GM18520 (cell line): ENCODE data around the gene RBM19.
"Not testable (repeated sequence)": the region's sequence is repeated elsewhere in the genome, so short reads cannot be mapped to it uniquely, and the experiment has no call there.

ENCODE experiments used
- ATAC-seq: cut with Tn5 transposase; IDR thresholded peaks from one replicate; pipeline ENCODE4 v1.9.1; 2021; ENCODE audit not compliant: unreplicated experiment

RBM19 gene

DNA sequence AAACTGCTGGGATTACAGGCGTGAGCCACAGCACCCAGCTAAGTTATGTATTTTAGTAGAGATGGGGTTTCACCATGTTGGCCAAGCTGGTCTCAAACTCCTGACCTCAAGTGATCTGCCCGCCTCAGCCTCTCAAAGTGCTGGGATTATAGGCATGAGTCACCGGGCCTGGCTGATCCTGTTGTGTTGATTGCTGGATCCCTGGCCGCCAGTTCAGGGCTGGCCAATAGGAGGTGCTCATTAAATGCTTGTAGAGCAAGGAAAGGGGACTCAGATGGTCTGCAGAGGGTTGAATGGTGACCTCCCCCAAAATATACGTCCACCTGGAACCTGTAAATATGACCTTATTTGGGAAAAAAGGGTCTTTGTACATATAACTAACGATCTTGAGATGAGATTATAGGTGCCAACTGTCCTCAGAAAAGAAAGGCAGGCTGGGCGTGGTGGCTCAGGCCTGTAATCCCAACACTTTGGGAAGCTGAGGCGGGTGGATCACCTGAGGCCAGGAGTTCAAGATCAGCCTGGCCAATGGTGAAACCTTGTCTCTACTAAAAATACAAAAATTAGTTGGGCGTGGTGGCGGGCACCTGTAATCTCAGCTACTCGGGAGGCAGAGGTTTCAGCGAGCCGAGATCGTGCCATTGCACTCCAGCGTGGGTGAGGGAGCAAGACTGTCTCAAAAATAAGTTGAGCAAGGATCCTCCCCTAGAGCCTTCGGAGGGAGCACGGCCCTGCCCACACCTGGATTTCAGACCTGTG lies 156.5 kb downstream of the RBM19 start:
- not testable (repeated sequence) for ATAC-seq

DNA sequence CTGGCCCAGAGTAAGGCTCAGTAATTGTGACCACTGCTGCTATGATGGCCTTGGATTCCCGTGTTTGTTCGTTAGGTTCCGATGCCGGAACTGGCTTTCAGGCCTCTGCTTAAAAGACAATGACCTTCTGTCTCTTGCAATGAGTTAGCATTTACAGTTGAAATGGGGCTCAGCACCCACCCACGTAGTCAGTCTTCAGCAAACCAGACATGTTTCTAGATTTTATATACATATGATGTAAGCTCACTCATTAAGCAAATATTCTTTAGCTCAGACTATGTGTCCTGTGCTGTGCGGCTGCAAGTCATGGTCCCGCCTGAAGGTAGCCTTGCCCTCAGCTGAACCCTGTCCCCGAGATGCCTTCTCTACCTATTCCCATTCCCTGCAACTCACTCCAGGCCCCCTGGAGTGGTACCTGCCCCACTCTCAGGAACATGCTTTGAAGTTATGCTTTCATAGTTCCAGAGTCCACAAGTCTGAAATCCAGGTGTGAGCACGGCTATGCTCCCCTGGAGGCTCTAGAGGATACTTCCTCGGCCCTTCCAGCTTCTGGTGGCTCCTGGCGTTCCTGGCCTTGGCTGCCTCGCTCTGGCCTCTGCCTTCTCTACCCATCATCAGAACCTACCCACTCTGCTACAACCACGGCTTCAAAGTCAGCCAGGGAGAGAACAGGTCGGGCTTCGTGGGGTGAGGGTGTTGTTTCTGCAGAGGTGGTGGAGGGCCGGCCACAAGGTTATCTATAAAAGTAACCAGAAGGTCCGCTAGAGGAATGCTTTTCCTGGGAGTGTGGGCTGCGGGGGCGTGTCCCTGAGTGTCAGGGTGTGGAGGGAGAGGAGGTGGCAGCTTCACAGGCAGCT lies 157.8 kb downstream of the RBM19 start:
- no peak for ATAC-seq

DNA sequence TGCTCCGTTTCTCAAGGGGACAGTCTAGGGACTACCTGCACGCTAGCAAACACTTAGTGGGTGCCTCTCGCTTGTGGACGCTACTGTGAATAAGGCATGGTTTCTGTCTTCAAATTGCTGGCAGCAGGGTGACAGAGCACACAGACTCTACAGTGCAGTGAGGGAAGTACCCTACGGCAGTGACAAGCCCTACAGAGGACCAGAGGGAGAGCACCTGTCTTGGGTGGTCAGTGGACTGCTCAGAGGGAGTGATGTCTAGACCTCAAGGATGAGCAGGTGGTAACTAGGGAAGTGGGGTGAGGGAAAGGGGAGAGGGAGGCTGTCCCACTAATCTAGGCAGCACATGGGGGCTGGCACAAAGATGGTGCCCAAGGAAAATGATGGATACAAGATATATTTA lies 160.5 kb downstream of the RBM19 start:
- ATAC-seq, result no peak

DNA sequence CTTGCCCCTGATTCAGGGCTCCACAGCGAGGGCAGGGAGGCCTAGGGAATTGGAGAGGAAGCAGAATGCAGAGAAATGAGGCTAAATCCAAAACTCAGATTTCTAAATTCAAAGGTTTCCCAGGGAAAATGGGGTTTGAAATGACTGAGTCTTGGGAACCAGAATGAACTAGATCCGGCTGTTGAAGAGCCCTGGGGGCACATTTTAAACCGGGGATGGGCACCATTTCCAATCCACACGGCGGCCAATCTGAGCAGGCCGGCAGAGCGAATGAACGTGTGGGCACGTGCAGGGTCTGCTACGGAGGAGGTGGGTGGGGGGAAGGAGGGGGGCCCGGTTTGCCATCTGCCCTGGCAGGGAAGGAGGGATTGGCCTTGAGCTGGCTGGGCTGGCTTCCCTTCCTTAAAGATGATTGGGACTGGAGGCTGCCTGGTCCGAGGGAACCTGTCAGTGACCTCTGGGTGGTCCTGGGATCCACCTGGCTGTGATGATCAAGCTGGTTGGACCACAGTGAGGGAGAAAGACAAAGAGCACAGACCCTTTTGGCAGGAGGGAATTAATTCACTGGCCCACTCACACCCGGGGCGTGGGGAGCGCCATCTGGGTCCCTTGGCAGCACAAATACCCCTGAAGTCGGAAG lies 161.0 kb downstream of the RBM19 start:
- ATAC-seq, result no peak

DNA sequence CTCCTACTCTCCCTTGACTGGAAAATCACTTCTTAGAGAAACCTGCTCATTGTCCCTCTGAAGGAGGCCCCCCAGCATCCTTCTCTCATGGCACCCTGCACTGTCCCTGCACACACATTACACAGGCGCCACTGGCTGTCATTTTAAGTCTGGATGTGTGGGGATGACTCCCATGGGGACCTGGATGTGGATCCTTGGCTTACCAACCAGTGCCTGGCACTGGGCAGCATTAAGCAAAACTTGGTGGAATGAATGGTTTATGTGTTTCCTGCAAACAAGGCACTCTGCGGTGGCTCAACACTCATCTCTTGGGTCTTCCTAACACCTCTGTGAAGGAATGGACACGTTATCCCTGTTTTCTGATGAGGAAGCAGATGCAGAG lies 162.4 kb downstream of the RBM19 start:
- ATAC-seq, result no peak

DNA sequence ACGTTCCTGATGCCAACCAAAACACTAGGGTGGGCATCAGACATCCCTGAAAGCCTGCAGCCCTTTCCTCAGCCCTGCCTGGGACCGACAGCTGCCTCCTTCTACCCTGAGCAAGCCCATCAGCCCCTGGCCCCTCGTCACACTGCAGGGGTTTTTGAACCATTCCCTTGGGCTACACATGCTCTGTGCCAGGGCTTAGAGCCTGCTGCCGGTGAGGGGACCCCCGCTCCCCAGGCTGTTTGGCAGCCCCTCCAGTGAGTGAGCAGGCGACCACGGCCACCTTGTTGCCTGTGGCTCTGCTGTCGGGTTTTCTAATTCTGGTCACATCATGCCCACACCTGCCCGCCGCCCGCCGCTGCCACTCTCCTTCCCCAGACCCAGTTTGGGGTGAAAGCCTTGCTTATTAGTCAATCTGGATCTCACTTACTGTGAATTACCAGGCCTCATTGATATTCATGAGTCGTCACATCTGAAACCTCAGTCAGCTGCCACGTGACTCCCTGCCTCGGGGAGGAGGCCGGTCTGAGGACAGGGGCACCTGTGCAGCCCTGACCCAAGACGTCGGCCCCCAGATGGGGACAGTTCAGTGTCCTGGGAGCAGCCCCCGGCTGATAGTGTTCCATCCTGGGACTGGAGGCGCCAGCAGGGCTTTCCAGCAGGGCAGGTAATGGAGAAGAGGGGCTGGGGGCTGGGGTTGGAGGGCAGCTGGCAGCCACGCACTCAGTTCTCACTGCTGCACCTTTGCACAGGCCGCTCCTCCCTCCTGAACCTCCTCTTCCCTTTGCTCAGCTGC lies 163.0 kb downstream of the RBM19 start:
- no peak for ATAC-seq

DNA sequence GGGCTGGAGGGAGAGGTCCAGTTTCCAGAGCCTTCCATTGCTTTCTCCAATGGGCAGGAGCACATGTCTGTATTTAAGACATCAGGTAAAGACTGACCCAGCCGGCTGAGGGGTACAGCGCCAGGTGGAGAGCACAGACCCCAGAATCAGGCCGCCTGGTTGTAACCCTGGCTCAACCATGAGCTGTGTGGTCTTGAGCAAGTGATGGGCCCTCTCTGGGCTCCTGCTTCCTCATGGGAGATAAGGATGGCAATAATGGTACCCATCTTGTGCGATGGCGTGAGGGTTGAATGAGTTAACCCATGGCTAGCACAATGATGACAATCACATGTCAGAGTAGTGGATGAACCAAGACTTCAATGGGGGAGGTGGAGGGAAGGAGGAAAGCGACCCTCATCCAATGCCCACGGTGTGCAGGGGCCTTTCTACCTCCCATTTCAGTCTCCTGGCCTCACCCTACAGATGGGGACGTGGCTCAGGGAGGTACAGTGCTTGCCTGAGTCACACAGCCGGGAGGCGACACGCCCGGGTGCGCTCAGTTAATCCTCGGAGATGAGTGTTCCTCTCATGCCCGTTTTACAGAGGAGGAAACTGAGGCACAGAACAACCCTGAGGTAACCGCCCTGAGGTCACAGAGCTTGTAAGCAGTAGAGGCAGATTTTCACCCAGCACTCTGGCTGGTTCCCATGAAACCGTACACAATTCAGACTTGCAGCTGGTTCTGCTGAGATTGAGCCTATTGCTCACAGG lies 163.9 kb downstream of the RBM19 start:
- ATAC-seq, result no peak

DNA sequence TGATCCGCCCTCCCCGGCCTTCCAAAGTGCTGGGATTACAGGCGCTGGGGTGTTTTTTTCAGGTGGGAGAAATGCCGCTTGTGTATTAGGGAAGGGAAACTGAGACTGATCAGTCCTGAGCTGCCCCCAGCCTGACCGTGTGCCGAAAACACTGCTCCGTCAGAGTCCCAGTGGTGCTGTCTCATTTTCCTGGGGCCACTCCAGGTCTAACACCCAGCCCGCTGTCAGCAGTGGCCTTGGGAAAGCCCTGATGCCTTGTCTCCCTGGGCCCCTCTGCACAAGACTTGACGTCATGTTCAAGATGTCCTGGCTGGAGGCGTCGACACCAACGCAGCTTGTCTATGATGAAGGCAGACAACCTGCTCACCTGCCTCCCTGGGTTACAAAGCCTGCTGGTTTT lies 165.9 kb downstream of the RBM19 start:
- no peak for ATAC-seq

DNA sequence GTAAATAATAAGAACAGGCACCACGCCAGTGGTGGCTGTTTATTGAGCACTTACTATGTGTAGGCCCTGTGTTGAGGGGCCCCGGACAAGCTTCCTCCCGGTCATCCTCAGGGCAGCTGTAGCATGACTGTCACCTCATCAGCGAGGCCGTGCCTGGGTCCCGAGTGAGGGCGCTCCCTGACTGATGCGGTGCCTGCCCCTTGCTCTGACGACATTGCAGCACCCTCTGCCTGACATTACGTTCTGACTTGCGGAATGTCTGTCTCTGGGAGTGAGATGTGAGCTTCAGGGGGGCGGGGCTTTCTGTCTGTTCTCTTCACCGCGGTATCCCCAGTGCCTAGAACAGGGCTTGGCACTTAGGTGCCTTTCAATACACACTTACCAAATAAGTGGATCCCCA lies 167.6 kb downstream of the RBM19 start:
- ATAC-seq, result no peak

DNA sequence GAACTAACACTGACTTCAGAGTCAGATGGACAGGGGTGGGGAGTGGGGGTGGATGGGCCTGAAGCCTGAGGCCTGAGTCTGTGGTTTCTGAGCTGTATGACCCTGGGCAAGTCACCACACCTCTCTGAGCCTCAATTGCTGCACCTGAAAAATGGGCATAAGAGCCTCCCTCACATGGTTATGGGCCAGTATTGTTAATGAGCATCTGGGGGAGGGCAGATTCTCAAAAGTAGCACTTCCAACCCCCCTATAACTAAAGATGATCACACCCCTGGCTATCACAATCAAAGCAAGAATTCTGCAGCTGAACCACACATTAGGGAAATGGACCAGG lies 168.6 kb downstream of the RBM19 start:
- ATAC-seq, result no peak

DNA sequence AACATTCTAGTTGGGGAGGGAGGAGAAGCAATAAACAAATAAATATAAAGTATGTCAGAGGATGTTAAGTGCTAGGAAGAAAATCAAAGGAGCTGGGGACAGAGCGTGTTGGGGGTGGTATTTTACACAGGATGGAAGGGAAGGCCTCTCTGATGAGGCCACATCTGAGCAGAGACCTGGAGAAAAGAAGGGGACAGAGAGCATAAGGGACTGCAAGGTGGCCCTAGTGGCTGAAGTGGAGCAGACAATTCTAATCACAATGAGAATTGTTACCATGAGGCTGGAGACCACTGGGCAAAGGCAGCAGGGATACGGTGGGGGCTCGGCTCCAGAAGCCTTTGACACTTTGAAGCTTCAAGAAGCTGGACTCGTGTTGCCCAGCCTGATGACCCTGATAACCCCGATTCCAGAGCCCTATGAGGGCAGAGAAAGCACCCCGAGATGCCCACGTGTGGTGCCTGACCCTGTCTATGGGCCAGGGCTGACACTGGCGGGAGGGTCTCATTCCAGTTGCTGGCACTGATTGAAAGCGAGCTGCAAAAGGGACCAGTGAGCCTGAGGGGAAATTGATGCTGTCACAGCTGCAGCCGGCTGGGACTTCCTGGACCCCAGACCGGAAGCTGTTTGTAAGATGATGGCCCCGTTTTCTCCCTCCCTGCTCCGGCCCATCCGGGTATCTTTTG lies 169.1 kb downstream of the RBM19 start:
- ATAC-seq, result no peak

DNA sequence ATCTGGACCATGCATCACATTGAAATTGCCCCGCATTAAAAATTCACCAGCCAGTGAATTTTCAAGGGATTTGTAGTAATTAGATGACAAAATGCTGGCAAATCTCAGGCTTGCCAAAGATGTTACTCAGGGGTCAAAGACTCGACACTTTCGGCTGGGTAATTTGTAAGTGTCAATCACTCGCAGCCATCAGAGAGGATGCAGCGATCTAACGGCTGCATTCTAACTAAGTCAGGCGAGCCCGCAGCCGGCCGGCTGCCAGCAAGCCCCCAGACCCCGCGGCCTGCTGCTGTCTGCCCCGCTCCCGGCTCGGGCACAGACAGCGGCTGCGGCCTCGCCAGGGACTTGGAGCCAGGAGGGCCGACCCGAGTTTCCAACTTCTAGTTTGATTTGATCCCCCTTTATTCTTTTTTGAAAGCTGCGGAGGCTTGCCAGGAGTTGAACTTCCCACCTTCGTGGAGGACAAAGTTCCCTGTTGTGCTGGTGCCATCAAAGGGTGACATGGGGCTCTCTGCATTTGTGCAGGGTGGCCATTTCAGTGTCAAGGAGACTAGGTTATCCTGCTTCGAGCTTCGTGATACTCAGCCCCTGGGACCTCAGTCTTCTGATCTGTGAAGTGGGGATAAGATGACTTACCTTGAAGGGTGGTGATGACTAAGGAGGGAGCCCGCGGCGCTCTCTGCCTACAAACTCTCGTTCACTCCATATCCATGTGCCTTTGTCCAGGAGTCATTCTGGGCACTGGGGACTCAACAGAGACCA lies 169.9 kb downstream of the RBM19 start:
- ATAC-seq, result no peak

DNA sequence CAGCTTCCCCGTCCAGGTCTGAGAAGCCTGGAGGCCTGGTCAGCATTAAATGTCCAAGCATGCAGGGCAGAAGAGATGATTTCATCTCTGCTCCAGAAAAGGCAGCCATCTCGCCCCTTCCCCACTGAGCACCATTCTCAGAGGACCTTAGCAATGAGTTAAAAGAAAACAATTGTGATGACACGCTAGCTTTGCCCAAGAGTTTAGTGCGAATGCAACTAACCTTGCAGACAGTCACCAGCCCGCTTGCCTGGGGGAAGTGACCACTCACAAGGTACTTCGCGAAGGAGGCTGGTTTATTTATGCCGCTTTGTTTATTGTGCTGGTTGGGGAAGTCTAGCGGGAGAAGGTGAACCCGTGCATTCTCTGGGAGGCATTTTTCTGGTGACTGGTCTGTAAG lies 170.7 kb downstream of the RBM19 start:
- ATAC-seq, result no peak

DNA sequence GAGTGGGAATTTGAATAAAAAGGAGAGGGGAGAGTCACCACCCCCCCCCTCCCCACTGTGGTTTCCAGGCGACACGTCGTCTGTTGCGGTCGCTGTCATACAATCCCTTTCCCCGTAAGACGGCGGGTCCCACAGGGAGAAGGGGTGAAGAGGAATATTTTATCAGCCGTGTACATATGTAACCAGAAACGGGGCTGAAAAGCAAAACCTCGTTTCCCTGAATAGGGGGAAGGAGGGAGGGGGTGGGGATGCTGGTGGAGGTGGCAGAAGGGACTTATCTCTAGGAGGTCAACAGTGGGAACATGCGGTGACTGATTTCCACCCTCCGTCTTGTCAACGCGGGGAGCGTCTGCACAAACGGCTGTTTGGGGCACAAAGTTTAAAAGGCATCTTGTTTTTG lies 171.4 kb downstream of the RBM19 start:
- ATAC-seq, result no peak

DNA sequence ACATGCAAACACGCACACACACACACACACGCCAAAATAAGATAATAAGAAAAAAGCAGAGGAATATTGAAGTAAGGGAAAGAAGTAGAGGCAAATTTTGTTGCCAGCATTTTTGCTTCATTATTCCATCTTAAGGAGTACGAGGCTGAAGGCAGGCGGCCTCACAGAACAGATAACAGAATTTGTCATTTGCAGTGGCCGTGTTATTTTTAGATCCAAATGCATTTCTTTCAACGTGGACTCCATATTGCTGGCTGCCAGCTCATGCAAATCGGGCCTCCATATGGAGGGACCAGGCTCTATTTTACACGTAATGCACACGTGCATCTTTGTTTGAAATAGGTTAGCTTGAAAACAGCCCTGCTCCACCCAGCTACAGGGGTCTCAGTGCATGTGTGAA lies 172.9 kb downstream of the RBM19 start:
- no peak for ATAC-seq

DNA sequence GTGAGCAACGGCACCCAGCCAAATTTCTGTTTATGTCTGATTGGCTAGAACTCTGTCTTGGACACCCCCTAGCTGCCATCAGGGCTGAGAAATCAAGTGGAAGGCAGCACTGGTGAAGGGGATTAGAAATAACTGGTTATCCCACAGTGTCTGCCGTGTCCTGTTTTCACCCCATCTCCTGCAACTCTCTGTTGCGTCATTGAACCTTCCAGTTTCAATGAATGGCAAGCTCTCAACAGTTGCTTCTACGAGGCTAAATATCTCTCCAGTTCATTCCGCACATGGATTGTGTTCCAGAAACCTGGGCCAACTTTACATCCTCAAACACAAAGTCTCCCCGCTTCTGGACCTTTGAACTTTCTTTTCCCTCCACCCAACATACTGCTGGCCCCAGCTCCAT lies 173.7 kb downstream of the RBM19 start:
- ATAC-seq, result no peak

DNA sequence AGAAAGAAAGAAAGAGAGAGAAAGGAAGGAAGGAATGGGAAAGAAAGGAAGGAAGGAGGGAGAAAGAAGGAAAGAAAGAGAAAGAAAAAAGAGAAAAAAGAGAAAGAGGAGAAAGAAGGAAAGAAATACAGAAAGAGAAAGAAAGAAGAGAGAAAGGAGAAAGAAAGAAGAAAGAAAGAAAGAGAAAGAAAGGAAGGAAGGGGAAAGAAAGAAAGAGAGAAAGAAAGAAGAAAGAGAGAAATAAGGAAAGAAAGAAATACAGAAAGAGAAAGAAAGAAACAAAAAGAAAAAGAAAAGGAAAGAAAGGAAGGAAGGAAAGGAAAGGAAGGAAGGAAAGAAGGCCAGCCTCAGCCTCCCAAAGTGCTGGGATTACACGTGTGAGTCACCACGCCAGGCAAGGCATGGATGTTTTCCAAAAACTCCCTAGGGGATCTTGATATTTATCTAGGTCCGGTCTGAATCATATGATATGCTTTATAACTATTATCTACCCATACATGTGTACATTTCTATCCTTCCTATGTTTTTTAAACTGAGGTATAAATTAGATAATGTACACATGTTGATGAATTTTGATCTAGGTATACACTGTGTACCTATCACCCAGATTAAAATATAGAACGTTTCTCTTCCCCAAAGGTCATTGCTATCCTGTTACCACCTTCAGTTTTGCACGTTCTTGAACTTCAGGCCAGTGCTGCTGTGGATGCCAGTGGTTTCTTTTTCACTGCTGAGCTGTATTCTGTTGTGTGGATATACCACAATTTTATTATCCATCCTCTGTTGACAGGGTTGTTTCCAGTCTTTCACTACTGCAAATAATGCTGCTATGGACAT lies 177.9 kb downstream of the RBM19 start:
- no peak for ATAC-seq

DNA sequence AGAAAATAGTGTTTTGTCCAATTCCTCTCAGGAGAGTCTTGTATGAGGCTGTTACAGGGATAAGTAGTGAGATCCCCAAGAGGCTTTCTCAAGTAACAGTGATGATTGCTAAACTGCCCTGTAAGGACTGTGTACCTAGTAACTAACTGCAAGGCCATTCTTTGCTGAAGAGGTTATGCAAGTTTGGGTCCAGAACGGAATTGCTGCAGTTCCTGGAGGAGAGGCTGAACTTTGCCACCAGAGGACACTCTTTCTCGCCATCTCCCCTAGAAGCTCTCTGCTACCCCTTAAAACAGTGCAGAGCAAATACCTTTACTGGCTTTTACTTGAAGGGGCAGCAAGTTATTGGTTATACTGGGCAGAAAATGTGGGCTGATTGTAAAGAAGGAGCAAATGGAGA lies 180.0 kb downstream of the RBM19 start:
- no peak for ATAC-seq
